Left ventricle myocardium inferior (tissue), 1 donor: ENCODE measurements around the gene PAK2. TPM values are rescaled to one million over a fixed set of nuclear protein-coding genes. Genes with fewer than 3 reads are reported as not detected.

Experiments used
- DNase-seq: peaks from one replicate; pipeline ENCODE4 v3.0.0-alpha.2; 2020
- H3K27ac ChIP-seq: fragments of 200-600 bp; replicated peaks from 2 replicates; pipeline ENCODE4 v1.8.0; 2021
- H3K27me3 ChIP-seq: fragments of 200-600 bp; 2 replicates; pipeline ENCODE4 v1.8.0; 2021; ENCODE audit warnings: low read depth
- H3K36me3 ChIP-seq: fragments of 200-600 bp; 2 replicates; pipeline ENCODE4 v1.8.0; 2021
- H3K4me1 ChIP-seq: fragments of 200-600 bp; 2 replicates; pipeline ENCODE4 v1.8.0; 2021
- H3K4me3 ChIP-seq: fragments of 200-600 bp; 2 replicates; pipeline ENCODE4 v1.8.0; 2021; ENCODE audit warnings: mild to moderate bottlenecking, moderate library complexity
- H3K9me3 ChIP-seq: fragments of 200-600 bp; replicated peaks from 2 replicates; pipeline ENCODE4 v1.8.0; 2021
- CTCF ChIP-seq: fragments of 200-600 bp; IDR thresholded peaks from 2 replicates; pipeline ENCODE4 v1.8.0; 2021; ENCODE audit warnings: antibody characterized with exemption, mild to moderate bottlenecking, borderline replicate concordance
- intact Hi-C: fragments of 100-400 bp; cut with micrococcal nuclease; formaldehyde crosslinking; loops from one replicate; pipeline ENCODE4 v1.11.0; 2022
- total RNA-seq: library from RNA; stranded (reverse); fragmentation: NEBNext Ultra II Directional; extraction: Animal tissue kit (Norgen Biotek cat#: 25700); gene quantifications from one replicate; pipeline ENCODE4 v1.2.1, GENCODE V29; 2021
- donor health status: DM: no; HTN: yes; CAD: no; lungs with severe emphysema.

The PAK2 gene
- total RNA-seq, 1 donor from 2014 or later = 45.7 TPM

GRCh38 chr3:196754091-196754981 lies 14.7 kb downstream of the PAK2 start:
- intact Hi-C loops = no loop called here
- no peaks in the 10 kb centered on the region for H3K27me3 ChIP-seq
- peaks cover 22% of the 10 kb centered on the region for H3K4me1 ChIP-seq
- no peak overlapping the region for H3K27ac ChIP-seq
- TF ChIP-seq CTCF = no peak
- no peak for DNase-seq
- H3K36me3 ChIP-seq = no peaks in the 10 kb centered on the region
- H3K4me3 ChIP-seq = no peak overlapping the region
- peaks cover 15% of the 10 kb centered on the region for H3K9me3 ChIP-seq

- intact Hi-C loops = no loop called here
Measured at GRCh38 chr3:196756732-196757131, 17.1 kb downstream of the PAK2 start.

GRCh38 chr3:196757876-196758739 lies 18.5 kb downstream of the PAK2 start:
- intact Hi-C loops = no loop called here
- Histone ChIP-seq H3K4me1 (peaks cover 22% of the 10 kb centered on the region), H3K27me3 (no peaks in the 10 kb centered on the region), H3K9me3 (peaks cover 15% of the 10 kb centered on the region), H3K36me3 (peaks cover 8% of the 10 kb centered on the region), H3K4me3 (no peak overlapping the region), H3K27ac (no peak overlapping the region)
- no peak for TF ChIP-seq CTCF
- DNase-seq = no peak

More at GRCh38 chr3:196756732-196757131, 17.1 kb downstream of the PAK2 start:
- Histone ChIP-seq H3K4me3 (no peak overlapping the region), H3K9me3 (peaks cover 15% of the 10 kb centered on the region), H3K27me3 (no peaks in the 10 kb centered on the region), H3K27ac (no peak overlapping the region), H3K4me1 (peaks cover 22% of the 10 kb centered on the region), H3K36me3 (peaks cover 5% of the 10 kb centered on the region)
- no peak for TF ChIP-seq CTCF
- no peak for DNase-seq

- DNase-seq = no peak
- no peaks in the 10 kb centered on the region for H3K27me3 ChIP-seq
- no peak for TF ChIP-seq CTCF
- H3K4me3 ChIP-seq = no peak overlapping the region
- H3K4me1 ChIP-seq = no peaks in the 10 kb centered on the region
- H3K27ac ChIP-seq = no peak overlapping the region
- H3K36me3 ChIP-seq = peaks cover 12% of the 10 kb centered on the region
- intact Hi-C loops = no loop called here
- no peaks in the 10 kb centered on the region for H3K9me3 ChIP-seq
Measured at GRCh38 chr3:196763179-196763578, 23.5 kb downstream of the PAK2 start.

- Histone ChIP-seq H3K4me3 (no peak overlapping the region), H3K4me1 (no peaks in the 10 kb centered on the region), H3K9me3 (no peaks in the 10 kb centered on the region), H3K36me3 (peaks cover 13% of the 10 kb centered on the region), H3K27ac (no peak overlapping the region), H3K27me3 (no peaks in the 10 kb centered on the region)
- intact Hi-C loops = no loop called here
- no peak for DNase-seq
- no peak for TF ChIP-seq CTCF
Measured at GRCh38 chr3:196765454-196765853, 25.8 kb downstream of the PAK2 start.
